ENCODE measurements around the gene LKAAEAR1. TPM values are rescaled to one million over a fixed set of nuclear protein-coding genes. Genes with fewer than 3 reads are reported as not detected.

The LKAAEAR1 gene
- total and polyA plus RNA-seq, 2 of the 13 experiments (the other 11 are each of a cell fraction or from before 2014, with no cell fraction given): not detected

- TF ChIP-seq ZNF24 (IDR thresholded peaks at IDR 0.05) (no peak), ZBTB26 (CRISPR knock-in tag; IDR thresholded peaks at IDR 0.05; ENCODE audit: borderline replicate concordance) (peak; percentile 47; the same call in 1 of the 2 replicates), RBM22 (optimal IDR thresholded peaks at IDR 0.05; ENCODE audit: low read length) (no peak), PRMT3 (CRISPR knock-in tag; IDR thresholded peaks at IDR 0.05; ENCODE audit: borderline replicate concordance, low read depth) (no peak), ZMYM4 (CRISPR knock-in tag; IDR thresholded peaks at IDR 0.05) (no peak), NKX3-1 (CRISPR knock-in tag; IDR thresholded peaks at IDR 0.05) (no peak), ZNF205 (CRISPR knock-in tag; IDR thresholded peaks at IDR 0.05) (peak; percentile 82; the same call in 1 of the 2 replicates), ZBTB33 (CRISPR knock-in tag; IDR thresholded peaks at IDR 0.05) (no peak), UBTF (CRISPR knock-in tag; IDR thresholded peaks at IDR 0.05) (0 out of 2 replicates have a peak, but pooled peaks have one; percentile 6), BRD4 (CRISPR knock-in tag; IDR thresholded peaks at IDR 0.05) (no peak), YEATS2 (CRISPR knock-in tag; IDR thresholded peaks at IDR 0.05; ENCODE audit: borderline replicate concordance) (peak; percentile 46; the same call in 1 of the 2 replicates), ONECUT2 (CRISPR knock-in tag; IDR thresholded peaks at IDR 0.05) (no peak), E2F2 (CRISPR knock-in tag; IDR thresholded peaks at IDR 0.05; ENCODE audit: borderline replicate concordance) (no peak), MATR3 (CRISPR knock-in tag; IDR thresholded peaks at IDR 0.05) (no peak), STAT5B (CRISPR knock-in tag; IDR thresholded peaks at IDR 0.05) (no peak), GATAD1 (CRISPR knock-in tag; IDR thresholded peaks at IDR 0.05) (0 out of 2 replicates have a peak, but pooled peaks have one; percentile 18), ERF (CRISPR knock-in tag; IDR thresholded peaks at IDR 0.05) (no peak), ATM (IDR thresholded peaks at IDR 0.05; ENCODE audit: borderline replicate concordance) (no peak), NFATC3 (CRISPR knock-in tag; IDR thresholded peaks at IDR 0.05) (no peak), MED8 (CRISPR knock-in tag; IDR thresholded peaks at IDR 0.05; ENCODE audit: insufficient replicate concordance) (no peak), ZNF577 (CRISPR knock-in tag; IDR thresholded peaks at IDR 0.05; ENCODE audit: borderline replicate concordance, low read depth) (no peak), FOXJ3 (CRISPR knock-in tag; IDR thresholded peaks at IDR 0.05; ENCODE audit: borderline replicate concordance) (0 out of 2 replicates have a peak, but pooled peaks have one; percentile 30), SRSF9 (IDR thresholded peaks at IDR 0.05; ENCODE audit: borderline replicate concordance, insufficient read depth, low read depth, low read length, poor library complexity, severe bottlenecking) (no peak), NONO (IDR thresholded peaks at IDR 0.05) (no peak), NONO (CRISPR knock-in tag; conservative IDR thresholded peaks at IDR 0.05) (peak; percentile 51; the same call in 1 of the 2 replicates)
Observed at GRCh38 chr20:64082126-64082731, 2.0 kb downstream of the LKAAEAR1 start (continued).

Data from HepG2 (cell line).